ENCODE data around the gene VPS41.
A peak's percentile ranks its signal among the peaks of the same experiment; 100 is the strongest.

VPS41 gene

DNA sequence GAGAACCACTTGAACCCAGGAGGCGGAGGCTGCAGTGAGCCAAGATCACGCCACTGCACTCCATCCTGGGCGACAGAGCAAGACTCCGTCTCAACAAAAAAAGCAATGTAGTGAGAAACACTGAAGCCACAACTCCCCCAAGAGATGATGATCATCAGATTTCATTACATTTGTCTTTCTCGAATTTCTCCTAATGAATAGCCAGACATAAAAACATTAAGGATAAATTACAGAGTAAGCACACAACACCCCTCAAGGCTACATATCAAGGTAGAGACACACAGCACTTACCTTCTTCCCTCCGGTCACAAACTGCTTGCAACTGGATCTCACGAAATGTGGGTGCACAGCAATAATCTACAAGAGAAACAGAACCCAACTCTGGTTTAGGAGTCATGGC lies 91.5 kb downstream of the VPS41 start:
- DNase-seq (ENCODE audit: low read depth in 2 of 2), result no peak

DNA sequence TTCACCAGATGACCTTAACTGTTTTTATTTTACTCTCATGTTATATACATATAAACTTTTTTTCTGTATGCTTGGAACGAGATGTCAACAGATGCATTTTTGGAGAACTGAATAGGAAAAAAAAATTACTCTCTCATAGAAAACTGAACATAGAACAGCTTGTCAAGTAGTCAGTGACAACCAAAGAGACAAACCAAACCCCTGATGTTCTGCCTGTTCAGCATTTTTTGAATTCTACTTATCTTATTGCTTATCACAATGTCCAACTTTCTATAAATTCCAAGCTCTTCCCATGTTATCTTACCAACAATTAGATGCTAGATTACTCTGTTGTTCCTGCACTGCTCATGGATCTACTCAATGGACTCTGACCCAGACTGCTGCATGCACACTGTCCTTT lies 95.2 kb downstream of the VPS41 start:
- DNase-seq (ENCODE audit: low read depth in 2 of 2), result no peak

DNA sequence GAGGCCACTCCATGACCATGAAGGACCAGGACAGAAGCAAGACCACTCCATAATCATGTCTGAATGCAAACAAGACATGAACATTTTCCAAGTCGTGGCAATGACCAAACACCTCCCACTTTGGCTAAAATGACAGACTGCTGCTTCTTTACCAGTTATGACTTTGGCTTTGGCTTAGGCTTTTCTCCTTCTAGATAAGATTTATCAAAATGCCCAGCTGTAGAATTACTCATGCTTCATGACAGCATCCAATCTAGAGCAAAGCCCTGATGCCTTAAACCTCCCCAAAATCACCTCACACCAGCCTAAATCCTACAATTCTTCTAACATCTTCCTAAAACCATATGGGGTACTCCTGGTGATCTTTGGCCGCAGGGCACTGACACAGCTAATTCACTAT lies 102.1 kb downstream of the VPS41 start:
- DNase-seq (ENCODE audit: low read depth in 2 of 2), result no peak

DNA sequence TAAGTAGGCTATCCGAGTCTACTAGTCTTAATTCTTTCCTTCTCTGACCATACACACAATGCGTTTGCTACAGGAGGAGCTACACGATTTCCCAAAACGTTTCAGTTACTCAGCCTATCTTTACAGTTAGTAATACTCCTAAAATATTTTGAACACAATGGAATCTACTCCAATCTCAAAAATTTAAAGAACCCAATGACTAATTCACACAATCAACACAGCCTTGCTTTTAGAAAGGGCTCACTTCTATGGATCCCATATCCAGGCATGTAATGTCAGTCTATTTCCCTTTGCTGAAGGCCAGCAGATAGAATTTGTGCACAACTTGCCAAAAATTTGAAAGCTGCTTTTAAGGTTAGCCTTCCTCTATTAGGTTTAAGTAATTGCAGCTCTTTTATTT lies 107.2 kb downstream of the VPS41 start:
- no peak for DNase-seq (ENCODE audit: low read depth in 2 of 2)

DNA sequence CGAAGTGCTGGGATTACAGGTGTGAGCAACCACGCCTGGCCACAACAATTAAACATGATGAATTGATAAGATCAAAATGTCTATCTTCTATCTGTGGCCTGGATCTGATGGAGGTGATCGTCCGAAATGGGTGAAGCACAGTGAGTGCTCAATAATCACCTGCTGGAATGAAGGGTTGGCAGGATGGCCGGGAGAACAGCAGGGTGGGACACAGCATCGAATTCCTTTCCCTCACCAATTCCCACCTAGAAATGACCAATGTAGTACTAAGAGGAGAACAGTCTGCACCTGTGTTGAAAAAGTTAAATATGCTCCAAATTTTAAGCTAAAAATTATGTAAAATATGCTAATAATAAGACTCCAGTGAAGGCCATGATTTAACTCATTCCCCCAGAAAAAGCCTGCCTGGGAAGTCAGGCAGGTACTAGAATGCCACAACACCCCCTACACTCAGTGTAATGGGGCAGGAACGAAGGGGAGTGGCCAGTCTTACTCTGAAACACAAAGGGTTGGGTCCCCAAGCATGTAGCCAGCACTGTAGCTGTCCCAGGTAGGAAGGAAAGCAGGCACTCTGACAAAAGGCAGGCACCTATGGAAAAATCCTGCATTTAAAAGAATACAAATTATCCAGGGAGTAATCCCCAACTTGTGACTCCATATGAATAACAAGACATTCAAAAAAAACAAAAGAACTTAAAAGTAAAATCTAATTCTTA lies 110.3 kb downstream of the VPS41 start:
- DNase-seq (ENCODE audit: low read depth in 2 of 2), result no peak

DNA sequence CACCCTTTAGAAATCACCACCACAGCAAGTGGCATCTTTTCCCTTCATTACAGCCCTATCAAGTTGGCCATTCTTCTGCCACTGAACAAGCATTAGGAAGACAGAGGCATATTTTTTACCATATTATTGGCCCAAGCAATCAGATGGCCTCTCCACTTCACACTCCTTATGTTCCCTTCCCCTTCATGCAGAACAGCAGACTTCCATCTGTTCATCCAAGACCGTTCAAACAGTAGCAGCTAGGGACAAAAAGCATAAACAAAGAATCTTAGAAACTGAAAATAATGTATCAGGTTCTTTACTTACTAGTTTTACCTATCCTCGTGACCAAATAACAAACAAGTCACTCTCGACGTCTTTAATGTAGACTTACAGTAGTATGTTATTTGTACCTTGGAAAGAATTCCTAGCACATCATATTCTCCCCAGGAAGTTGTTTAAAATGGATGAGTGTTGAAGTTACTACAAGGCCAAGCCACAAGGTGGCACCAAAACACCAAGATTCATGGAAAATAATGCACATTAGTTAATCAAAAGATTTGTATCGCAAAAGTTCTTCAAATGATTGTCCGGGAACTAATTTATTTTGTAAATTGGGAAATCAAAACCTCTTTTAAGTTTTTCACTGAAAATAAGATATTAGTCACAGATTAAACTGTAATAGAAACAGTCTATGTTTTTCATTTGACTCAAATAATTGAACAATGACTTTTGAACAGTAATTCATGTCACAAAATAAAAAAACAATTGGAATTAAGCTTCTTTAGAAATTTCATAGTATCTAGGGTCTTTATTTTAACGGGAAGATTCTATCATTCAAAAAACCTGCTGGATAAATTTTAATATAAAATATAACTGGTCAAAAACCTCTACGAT lies 112.1 kb downstream of the VPS41 start:
- peak in 1 of 2 donors; percentile 3 for DNase-seq (ENCODE audit: low read depth in 2 of 2)

DNA sequence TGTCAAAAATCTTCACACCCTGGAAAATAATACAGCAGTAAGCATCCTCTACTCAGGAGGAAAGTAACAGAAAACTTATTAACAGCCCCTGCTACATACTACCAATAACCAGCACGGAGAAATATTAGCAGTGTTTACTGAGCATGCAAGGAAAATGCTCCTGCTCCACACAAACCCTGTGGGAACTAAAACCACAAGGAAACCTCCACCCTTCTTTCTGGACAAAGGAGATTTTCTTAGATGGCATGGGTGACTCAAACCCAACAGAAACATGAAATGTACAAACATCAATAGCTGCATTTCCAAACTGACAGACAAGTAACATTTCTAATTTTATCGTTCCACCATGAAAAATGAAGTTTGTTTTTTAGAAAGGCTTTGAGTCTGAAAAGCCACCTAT lies 113.4 kb downstream of the VPS41 start:
- no peak for DNase-seq (ENCODE audit: low read depth in 2 of 2)

DNA sequence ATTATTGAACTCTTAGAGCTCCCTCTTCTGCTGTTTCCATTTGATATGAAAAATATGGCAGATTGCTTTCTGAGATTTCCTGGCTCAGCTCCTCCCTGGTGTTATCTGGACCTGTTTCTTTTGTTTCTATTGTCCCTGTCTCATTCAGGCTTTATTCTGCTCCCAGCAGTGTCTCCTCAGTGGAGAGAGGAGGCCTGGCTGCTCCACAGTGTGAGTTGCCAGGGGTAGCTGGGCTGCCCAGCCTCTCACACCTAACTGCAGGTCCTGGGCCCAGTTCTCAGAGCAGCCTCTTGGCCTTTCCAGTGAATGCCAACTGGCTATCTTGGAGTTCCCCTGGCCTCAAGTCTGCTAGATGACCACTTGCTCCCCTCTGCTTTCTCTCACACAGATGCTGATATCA lies 127.0 kb downstream of the VPS41 start:
- DNase-seq (ENCODE audit: low read depth in 2 of 2), result no peak

DNA sequence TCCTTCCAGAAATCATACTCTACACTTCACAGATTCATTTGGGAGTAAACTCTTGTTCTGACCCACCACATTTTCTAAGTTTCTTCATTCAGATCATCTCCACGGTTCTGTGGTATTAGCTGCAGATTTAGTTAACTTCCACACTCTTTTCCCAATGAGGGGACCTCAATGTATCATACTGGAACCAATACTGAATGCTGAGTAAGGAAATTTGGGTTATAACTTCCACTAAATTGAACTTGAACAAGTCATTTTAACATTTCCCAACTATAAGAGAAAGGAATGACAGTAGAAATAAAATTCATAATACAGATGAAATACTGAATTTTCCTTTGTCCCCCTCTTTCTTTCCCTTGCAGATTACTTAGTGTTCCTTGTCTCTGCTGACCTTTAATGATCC lies 131.4 kb downstream of the VPS41 start:
- no peak for DNase-seq (ENCODE audit: low read depth in 2 of 2)

DNA sequence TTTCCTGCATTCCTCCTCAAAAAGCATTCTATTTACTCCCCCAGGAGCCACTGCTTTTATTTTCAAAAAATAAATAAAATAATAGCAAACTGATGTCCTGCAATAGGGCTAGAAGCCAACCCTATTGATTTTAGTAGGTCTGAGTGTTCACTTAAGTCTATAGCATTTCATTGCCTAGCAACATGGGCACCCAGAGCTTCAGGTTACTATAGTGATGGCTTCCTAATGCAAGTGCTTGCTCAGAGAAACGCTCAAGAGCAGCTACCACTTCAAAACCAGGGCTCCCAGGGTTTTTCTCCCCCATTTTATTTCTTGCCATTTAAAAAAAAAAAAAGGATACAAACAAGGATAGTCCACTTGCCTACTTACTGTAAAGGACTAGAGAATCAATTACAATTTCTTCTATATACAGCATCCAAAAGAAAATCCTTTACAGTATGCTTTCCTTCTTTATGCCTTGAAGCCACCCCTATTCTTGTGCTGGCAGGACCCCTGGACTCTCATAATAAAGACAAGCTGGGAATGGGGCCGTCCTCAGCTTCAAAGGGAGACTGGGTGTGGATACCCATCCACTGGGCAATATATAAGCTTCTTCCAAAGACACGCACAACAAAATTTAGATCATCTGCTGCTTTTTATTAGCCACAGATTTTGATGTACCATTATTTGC lies 133.3 kb downstream of the VPS41 start:
- DNase-seq (ENCODE audit: low read depth in 2 of 2), result no peak

DNA sequence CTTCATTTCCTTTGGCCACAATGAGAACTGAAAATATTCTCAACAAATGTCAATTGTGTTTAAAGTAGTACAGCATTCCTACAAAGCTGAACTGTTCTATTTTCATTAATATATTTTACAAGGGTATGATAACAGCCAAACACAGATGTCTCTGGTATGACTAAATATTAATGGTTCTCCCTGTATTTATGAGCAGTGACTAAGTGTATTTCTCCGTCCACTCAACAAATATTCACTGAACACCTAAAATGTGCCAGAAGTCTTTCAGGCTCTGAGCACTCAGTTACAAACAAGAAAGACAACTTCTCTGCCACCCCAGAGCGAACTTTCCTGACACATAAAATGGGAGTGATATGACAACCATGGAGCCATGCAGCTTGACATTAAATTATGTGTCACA lies 135.6 kb downstream of the VPS41 start:
- DNase-seq (ENCODE audit: low read depth in 2 of 2), result no peak

DNA sequence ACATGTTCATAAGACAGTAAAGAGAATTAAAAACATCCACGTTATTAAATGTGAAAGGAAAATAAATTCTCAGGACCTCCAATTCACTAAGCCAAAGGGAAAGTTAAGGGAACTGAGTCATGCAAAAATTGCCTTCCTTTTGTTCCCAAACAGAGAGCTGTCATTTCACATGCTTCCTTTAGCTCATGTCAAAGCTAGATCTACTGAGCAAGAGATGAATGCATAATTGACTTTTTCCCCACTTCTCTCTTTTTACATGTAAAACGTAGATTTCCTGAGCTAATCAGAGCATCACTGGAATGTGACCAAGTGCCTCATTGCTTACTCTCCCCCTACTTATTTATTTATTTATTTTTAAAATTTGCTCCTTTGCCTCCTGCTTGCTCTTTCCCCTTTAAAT lies 148.8 kb downstream of the VPS41 start:
- DNase-seq (ENCODE audit: low read depth in 2 of 2), result no peak

DNA sequence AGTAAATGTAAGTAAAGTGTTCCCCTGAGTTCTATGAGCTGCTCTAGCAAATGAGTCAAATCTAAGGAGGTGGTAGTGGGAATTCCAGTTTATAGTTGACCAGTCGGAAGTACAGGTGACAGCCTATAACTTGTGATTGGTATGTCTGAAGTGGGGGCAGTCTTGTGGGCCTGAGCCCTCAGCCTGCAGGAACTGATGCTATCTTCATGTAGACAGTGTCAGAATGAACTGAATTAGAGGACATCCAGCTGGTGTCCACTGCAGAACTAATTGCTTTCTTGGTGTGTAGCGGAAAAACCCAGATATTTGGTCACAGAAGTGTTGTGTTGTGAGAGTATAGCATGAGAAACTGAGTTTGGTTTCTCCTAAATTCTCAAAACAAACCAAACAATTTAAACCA lies 150.0 kb downstream of the VPS41 start:
- DNase-seq (ENCODE audit: low read depth in 2 of 2), result no peak

DNA sequence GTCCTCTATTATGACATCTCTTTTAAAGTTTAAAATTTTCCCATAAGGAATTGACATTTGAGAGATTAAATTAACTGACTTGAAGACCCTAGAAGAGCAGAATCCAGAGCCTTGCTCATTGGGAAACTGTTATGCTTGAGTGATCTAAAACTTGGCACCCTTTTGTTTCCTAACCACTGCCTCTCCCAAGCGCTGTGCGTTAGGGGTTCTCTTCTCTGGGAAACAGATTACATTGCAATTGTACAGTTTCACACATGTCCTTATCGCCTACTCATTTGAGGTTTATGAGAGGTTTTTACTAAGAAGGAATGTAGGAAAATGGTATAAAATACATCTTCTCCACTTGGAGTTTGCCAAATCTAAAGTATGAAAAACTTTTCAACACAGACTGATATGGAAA lies 151.1 kb downstream of the VPS41 start:
- no peak for DNase-seq (ENCODE audit: low read depth in 2 of 2)

DNA sequence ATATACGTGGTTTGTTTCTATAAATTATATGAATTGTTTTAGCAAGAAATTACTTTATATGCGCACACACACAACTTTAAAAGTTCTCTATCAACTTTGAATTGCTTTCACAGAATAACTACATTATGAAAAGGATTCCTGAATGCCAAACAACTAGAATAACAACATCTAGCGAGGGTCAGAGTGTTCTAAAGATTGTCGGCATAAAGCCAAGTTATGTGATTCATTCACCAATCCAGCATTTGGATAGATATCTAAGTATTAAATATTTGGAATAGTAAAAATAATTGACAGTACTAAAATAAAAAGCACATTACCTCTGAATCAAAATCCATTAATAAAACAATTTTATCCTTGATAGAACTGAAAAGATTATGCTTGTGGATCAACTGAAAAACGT lies 152.5 kb downstream of the VPS41 start:
- no peak for DNase-seq (ENCODE audit: low read depth in 2 of 2)

DNA sequence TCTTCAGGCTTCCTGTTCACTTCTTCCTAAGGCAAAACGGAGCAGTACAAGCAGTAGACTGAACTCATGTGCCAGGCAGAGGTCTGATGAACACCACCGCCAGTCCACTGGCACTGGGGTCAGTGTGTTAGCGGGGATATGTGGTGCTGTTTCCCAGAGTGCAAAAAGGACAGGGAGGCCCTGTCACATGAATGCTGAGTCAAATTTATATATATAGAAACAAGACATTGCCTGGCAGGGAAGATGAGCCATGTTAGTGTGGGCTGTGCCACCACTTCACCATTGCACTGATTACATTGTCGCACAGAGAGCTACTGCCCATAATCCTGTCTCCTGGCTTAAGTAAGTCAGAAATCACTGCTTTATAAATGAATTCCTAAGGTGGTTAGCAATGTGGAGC lies 155.6 kb downstream of the VPS41 start:
- DNase-seq (ENCODE audit: low read depth in 2 of 2), result no peak

DNA sequence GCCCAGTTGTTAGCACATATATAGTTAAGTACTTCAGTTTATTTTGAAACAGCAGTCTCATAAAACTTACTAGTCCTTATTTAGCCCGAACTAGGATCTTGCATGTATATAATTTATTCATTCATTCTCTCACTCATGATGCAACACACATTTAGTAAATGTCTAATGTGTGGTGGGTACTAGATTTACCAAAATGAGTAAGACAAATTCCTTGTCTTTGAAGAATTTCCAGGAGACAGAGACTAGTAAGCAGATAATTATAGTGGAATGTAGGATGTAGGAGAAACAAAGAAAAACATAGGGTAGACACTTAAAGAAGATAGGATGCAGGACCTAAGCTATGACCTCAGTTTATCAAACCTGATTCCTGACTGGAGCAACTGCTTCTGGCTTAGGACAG lies 157.6 kb downstream of the VPS41 start:
- DNase-seq (ENCODE audit: low read depth in 2 of 2), result no peak

DNA sequence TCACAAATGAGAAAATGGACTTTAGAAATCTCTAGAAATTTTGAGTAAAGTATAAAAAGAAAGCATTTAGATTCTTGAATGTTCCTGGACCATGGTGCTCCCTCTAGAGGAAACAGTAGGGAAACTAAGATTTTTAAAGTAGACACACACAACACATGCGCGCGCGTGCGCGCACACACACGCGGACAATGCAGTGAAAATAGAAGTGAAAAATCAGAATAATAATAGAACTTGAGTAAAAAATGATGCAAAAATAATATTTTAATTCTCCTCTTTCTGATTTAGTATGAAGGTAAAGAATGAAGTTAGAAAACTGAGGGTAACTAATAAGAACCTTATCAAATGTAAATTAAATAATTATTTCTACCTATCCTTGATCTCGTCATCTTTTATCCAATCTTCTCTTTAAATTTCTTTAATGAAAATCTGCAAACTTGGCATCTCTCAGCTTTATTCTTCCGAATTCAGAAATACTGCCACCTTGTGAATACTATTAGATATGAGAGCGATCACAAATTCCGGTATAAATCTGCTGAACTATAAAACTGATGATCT lies 160.9 kb downstream of the VPS41 start:
- no peak for DNase-seq (ENCODE audit: low read depth in 2 of 2)

DNA sequence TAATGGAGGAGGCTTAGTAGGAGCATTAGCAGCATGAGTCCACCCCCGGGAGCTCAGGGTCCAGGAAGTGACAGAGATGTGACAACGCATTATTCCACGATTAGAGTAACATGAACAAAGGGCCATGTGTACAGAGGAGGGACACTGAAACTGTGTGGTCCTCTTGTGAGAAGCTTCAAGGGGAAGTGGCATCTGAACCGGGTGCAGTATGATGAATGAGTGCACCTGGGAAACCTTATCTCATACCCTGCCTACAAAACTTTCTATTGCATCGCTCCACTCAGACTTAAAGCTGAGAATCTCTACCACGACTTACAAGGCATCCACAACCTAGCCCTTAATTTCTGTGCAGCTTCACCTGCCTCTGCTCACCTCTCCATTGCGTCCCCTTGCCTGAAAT lies 162.6 kb downstream of the VPS41 start:
- no peak for DNase-seq (ENCODE audit: low read depth in 2 of 2)

DNA sequence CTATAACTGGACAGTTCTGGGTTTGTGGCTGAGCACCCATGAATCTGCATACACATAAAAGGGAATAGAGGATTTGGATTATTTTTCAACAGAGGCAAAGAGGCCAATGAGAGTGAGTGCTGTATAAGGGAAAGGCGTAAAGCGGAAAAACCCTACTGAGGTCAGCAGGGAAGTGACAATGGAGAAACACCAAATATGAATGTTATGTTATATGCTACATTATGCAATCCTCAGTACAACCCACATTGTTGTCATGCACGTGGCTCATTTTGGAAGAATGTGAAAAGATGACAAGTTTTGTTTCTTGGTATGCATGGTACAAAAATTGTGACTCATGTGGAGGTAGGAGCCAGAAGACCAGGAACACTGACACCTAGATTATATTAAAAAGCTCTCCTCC lies 164.2 kb downstream of the VPS41 start:
- no peak for DNase-seq (ENCODE audit: low read depth in 2 of 2)

DNA sequence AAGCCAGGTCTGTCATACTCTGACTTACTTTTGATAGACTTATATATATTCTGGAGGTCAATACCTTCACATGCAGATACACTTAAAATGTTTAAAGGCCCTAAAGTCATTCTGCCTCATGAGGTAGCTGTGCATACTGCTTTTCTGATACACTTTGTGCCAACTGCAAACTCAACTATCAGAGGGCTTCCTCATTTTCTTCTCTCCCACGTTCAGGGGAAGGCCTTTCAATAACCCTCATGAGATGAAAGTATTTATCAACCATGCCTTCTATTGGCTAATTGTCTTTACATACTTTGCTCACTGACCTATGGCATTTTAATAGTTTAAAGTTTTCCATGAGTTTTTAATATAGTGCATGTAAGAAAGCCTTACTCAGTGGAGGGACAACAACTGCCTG lies 165.1 kb downstream of the VPS41 start:
- DNase-seq (ENCODE audit: low read depth in 2 of 2), result no peak

DNA sequence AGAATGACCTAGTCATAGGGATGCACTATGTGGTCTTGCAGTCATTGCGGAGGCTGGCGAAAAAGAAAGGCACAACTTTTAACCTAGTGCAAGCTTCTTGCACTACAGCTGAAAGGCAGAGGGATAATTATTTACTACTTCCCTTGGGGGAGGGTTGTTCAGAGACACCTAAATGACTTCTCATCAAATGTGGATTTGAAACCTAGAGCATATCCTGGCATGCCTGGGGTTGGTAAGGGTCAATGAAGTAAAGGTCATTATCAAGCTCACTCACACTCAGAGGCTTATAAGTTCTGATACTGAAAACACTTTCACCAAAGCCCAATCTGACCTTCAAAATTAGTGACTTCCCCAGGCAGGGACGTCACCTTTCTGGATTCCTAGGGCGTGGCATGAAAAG lies 168.9 kb downstream of the VPS41 start:
- DNase-seq (ENCODE audit: low read depth in 2 of 2), result no peak

DNA sequence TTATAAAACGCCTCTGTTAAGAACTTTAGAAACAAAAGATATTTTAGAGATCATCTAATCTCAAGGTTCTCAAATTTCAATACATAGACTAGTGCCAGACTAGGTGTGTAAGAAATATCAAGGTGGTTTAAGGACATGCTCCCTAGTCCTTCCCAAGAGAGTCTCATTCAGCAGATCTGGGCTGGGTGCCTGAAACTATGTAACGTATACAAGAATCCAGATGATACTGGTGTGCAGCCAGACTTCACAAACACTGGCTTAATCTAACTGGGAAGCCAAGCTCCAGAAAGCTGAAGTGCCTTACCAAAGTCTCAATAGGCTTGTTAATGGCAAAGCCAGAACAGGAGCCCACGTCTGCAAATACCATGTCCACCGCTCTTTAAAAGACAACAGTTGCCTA lies 172.9 kb downstream of the VPS41 start:
- no peak for DNase-seq (ENCODE audit: low read depth in 2 of 2)
